ENCODE data around the gene ASAP2. TPM values are rescaled to one million over a fixed set of nuclear protein-coding genes. Genes with fewer than 3 reads are reported as not detected.

Gene ASAP2
- total and polyA plus RNA-seq, 9 of the 15 experiments (the other 6 are each of a cell fraction or from before 2014, with no cell fraction given) = 0.06 to 4.3 (median 3.1) TPM

DNA sequence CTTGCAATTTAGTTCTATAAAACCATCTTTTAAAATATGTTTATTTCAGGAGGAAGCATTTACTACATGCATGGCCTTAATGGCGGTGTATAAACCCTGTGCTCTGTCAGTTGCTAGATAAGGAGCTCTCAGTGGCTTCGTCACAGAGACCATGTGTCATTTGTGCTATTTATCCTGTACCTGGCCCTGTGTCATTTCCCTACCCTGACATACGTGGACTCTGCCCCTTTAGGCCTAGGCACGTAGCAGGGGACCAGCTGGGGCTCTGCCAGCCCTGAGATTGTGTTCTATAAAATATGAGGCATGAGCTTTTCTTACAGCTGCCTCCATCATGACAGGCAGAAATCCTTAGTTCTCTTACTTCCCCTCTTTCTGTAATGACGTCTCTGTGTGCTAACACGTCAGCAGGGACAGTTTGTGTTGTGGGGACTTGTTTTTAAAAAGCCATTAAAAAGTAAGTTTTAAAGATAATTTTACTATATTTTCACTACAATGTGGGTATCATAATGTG is 128.8 kb downstream of the ASAP2 start (continued):
- TF ChIP-seq ZNF354B (CRISPR knock-in tag; IDR thresholded peaks at IDR 0.05) (no peak), POLR2G (IDR thresholded peaks at IDR 0.05; ENCODE audit: low read depth, low read length) (no peak), SPI1 (IDR thresholded peaks at IDR 0.05; ENCODE audit: borderline replicate concordance, low read depth, low read length) (peak; percentile 64; the same call in 1 of the 2 replicates), ETV6 (IDR thresholded peaks at IDR 0.05; ENCODE audit: borderline replicate concordance in 1 of 2, low read depth in 2 of 2, low read length in 1 of 2) (no peak), ETV6 (CRISPR knock-in tag; IDR thresholded peaks at IDR 0.05; ENCODE audit: borderline replicate concordance) (no peak), ZNF589 (CRISPR knock-in tag; IDR thresholded peaks at IDR 0.05; ENCODE audit: low read depth) (peak; percentile 67; the same call in 1 of the 2 replicates), MED1 (CRISPR knock-in tag; IDR thresholded peaks at IDR 0.05; ENCODE audit: borderline replicate concordance) (no peak), SIN3B (IDR thresholded peaks at IDR 0.05; ENCODE audit: low read depth) (no peak)
- TF ChIP-seq, protein P1, sequence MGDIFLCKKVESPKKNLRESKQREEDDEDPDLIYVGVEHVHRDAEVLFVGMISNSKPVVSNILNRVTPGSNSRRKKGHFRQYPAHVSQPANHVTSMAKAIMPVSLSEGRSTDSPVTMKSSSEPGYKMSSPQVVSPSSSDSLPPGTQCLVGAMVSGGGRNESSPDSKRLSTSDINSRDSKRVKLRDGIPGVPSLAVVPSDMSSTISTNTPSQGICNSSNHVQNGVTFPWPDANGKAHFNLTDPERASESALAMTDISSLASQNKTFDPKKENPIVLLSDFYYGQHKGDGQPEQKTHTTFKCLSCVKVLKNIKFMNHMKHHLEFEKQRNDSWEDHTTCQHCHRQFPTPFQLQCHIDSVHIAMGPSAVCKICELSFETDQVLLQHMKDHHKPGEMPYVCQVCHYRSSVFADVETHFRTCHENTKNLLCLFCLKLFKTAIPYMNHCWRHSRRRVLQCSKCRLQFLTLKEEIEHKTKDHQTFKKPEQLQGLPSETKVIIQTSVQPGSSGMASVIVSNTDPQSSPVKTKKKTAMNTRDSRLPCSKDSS (IDR thresholded peaks at IDR 0.05; ENCODE audit: low read depth, partially characterized antibody) = no peak
- TF ChIP-seq, protein P2, sequence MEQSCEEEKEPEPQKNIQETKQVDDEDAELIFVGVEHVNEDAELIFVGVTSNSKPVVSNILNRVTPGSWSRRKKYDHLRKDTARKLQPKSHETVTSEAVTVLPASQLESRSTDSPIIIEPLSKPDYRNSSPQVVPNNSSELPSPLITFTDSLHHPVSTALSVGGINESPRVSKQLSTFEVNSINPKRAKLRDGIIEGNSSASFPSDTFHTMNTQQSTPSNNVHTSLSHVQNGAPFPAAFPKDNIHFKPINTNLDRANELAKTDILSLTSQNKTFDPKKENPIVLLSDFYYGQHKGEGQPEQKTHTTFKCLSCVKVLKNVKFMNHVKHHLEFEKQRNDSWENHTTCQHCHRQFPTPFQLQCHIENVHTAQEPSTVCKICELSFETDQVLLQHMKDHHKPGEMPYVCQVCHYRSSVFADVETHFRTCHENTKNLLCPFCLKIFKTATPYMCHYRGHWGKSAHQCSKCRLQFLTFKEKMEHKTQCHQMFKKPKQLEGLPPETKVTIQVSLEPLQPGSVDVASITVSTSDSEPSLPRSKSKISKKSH (CRISPR knock-in tag; IDR thresholded peaks at IDR 0.05) = no peak
- TF ChIP-seq, protein P3, sequence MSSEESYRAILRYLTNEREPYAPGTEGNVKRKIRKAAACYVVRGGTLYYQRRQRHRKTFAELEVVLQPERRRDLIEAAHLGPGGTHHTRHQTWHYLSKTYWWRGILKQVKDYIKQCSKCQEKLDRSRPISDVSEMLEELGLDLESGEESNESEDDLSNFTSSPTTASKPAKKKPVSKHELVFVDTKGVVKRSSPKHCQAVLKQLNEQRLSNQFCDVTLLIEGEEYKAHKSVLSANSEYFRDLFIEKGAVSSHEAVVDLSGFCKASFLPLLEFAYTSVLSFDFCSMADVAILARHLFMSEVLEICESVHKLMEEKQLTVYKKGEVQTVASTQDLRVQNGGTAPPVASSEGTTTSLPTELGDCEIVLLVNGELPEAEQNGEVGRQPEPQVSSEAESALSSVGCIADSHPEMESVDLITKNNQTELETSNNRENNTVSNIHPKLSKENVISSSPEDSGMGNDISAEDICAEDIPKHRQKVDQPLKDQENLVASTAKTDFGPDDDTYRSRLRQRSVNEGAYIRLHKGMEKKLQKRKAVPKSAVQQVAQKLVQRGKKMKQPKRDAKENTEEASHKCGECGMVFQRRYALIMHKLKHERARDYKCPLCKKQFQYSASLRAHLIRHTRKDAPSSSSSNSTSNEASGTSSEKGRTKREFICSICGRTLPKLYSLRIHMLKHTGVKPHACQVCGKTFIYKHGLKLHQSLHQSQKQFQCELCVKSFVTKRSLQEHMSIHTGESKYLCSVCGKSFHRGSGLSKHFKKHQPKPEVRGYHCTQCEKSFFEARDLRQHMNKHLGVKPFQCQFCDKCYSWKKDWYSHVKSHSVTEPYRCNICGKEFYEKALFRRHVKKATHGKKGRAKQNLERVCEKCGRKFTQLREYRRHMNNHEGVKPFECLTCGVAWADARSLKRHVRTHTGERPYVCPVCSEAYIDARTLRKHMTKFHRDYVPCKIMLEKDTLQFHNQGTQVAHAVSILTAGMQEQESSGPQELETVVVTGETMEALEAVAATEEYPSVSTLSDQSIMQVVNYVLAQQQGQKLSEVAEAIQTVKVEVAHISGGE (CRISPR knock-in tag; IDR thresholded peaks at IDR 0.05) = peak in 1 of 3 experiments; percentile 72; a peak in 2 of 6 replicates
- TF ChIP-seq, protein P4, sequence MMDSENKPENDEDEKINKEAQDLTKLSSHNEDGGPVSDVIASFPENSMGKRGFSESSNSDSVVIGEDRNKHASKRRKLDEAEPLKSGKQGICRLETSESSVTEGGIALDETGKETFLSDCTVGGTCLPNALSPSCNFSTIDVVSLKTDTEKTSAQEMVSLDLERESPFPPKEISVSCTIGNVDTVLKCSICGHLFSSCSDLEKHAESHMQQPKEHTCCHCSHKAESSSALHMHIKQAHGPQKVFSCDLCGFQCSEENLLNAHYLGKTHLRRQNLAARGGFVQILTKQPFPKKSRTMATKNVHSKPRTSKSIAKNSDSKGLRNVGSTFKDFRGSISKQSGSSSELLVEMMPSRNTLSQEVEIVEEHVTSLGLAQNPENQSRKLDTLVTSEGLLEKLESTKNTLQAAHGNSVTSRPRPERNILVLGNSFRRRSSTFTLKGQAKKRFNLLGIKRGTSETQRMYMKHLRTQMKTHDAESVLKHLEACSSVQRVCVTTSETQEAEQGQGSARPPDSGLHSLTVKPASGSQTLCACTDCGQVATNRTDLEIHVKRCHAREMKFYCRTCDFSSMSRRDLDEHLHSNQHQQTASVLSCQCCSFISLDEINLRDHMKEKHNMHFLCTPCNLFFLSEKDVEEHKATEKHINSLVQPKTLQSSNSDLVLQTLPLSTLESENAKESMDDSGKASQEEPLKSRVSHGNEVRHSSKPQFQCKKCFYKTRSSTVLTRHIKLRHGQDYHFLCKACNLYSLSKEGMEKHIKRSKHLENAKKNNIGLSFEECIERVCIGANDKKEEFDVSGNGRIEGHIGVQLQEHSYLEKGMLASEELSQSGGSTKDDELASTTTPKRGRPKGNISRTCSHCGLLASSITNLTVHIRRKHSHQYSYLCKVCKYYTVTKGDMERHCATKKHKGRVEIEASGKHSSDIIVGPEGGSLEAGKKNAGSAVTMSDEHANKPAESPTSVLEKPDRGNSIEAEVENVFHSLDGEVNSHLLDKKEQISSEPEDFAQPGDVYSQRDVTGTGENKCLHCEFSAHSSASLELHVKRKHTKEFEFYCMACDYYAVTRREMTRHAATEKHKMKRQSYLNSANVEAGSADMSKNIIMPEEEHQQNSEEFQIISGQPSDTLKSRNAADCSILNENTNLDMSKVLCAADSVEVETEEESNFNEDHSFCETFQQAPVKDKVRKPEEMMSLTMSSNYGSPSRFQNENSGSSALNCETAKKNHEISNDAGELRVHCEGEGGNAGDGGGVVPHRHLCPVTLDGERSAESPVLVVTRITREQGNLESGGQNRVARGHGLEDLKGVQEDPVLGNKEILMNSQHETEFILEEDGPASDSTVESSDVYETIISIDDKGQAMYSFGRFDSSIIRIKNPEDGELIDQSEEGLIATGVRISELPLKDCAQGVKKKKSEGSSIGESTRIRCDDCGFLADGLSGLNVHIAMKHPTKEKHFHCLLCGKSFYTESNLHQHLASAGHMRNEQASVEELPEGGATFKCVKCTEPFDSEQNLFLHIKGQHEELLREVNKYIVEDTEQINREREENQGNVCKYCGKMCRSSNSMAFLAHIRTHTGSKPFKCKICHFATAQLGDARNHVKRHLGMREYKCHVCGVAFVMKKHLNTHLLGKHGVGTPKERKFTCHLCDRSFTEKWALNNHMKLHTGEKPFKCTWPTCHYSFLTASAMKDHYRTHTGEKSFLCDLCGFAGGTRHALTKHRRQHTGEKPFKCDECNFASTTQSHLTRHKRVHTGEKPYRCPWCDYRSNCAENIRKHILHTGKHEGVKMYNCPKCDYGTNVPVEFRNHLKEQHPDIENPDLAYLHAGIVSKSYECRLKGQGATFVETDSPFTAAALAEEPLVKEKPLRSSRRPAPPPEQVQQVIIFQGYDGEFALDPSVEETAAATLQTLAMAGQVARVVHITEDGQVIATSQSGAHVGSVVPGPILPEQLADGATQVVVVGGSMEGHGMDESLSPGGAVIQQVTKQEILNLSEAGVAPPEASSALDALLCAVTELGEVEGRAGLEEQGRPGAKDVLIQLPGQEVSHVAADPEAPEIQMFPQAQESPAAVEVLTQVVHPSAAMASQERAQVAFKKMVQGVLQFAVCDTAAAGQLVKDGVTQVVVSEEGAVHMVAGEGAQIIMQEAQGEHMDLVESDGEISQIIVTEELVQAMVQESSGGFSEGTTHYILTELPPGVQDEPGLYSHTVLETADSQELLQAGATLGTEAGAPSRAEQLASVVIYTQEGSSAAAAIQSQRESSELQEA (IDR thresholded peaks at IDR 0.05; ENCODE audit: low read depth) = no peak
